SK-N-SH (cell line): Measurements from ENCODE around the gene PDE6B. TPM values are rescaled to one million over a fixed set of nuclear protein-coding genes. Genes with fewer than 3 reads are reported as not detected.

Source experiments
- CTCF ChIA-PET: fragments of 300-600, 350-600 bp; formaldehyde crosslinking; extraction: SDS; loops from one replicate; lab custom pipeline; 2021; lab: Yijun Ruan, JAX
- POLR2A ChIA-PET: fragments of 350-600 bp; sonication (Branson Sonifier 250); formaldehyde crosslinking; extraction: SDS; loops from one replicate; lab custom pipeline; 2020; ENCODE audit warnings: antibody characterized with exemption, inconsistent platforms; lab: Yijun Ruan, JAX
- DNase-seq: peaks from one replicate; pipeline ENCODE4 v3.0.0; 2012
- H2AFZ ChIP-seq: fragments of 200-600 bp; sonication (generic); 2 replicates; pipeline ENCODE4 v1.8.1; 2016; ENCODE audit warnings: antibody characterized with exemption, mild to moderate bottlenecking, low read depth
- H3F3A ChIP-seq: fragments of 200-600 bp; sonication (generic); replicated peaks from 2 replicates; pipeline ENCODE3; 2016; ENCODE audit warnings: antibody characterized with exemption, mild to moderate bottlenecking; ENCODE audit not compliant: insufficient read depth
- H3K27ac ChIP-seq, 2 experiments: fragments of 200-500 bp in 1 of 2; fragments of 200-600 bp in 1 of 2; sonication (Bioruptor generic) in 1 of 2; sonication (generic), shearing (Covaris generic) in 1 of 2; 2 replicates each; pipeline versions ENCODE4 v1.5.1 to v1.6.1; 2014 to 2016; ENCODE audit warnings: low read depth in 2 of 2, inconsistent platforms in 1 of 2, low read length in 1 of 2, mild to moderate bottlenecking in 1 of 2, mixed read lengths in 1 of 2
- H3K27me3 ChIP-seq: fragments of 200-600 bp; sonication (generic), shearing (Covaris generic); 2 replicates; pipeline ENCODE4 v1.6.1; 2016; ENCODE audit warnings: mixed run types; ENCODE audit not compliant: insufficient read depth
- H3K36me3 ChIP-seq, 2 experiments: fragments of 200-500 bp in 1 of 2; fragments of 200-600 bp in 1 of 2; sonication (Bioruptor generic) in 1 of 2; sonication (generic) in 1 of 2; replicated peaks in 1 of 2; 2 replicates each; pipeline versions ENCODE3 to v1.5.1; 2014 to 2016; ENCODE audit warnings: low read length in 1 of 2, mild to moderate bottlenecking in 1 of 2; ENCODE audit not compliant: insufficient read depth in 2 of 2, control insufficient read depth in 1 of 2
- H3K4me1 ChIP-seq, 2 experiments: fragments of 200-500 bp in 1 of 2; fragments of 200-600 bp in 1 of 2; sonication (Bioruptor generic) in 1 of 2; sonication (generic), shearing (Covaris generic) in 1 of 2; 2 replicates each; pipeline versions ENCODE4 v1.5.1 to v1.6.1; 2014 to 2016; ENCODE audit warnings: low read depth in 1 of 2, low read length in 1 of 2, mixed run types in 1 of 2; ENCODE audit not compliant: insufficient read depth in 2 of 2, control insufficient read depth in 1 of 2
- H3K4me2 ChIP-seq: fragments of 200-600 bp; sonication (generic), shearing (Covaris generic); 2 replicates; pipeline ENCODE4 v1.6.1; 2017; ENCODE audit warnings: mixed run types
- H3K4me3 ChIP-seq, 2 experiments: fragments of 200-500 bp in 1 of 2; fragments of 200-600 bp in 1 of 2; sonication (Bioruptor generic) in 1 of 2; sonication (generic), shearing (Covaris generic) in 1 of 2; 2 replicates each; pipeline versions ENCODE4 v1.5.1 to v1.8.1; 2014 to 2016; ENCODE audit warnings: low read depth in 2 of 2, inconsistent platforms in 1 of 2, low read length in 1 of 2, mild to moderate bottlenecking in 1 of 2, mixed read lengths in 1 of 2, moderate library complexity in 1 of 2
- H3K79me2 ChIP-seq: fragments of 200-600 bp; sonication (generic); 2 replicates; pipeline ENCODE4 v1.8.1; 2017; ENCODE audit warnings: mild to moderate bottlenecking; ENCODE audit not compliant: insufficient read depth
- H3K9ac ChIP-seq: fragments of 200-600 bp; sonication (generic); 2 replicates; pipeline ENCODE4 v1.6.1; 2017; ENCODE audit warnings: mixed run types
- H3K9me2 ChIP-seq: fragments of 200-600 bp; sonication (generic); 2 replicates; pipeline ENCODE4 v1.6.1; 2017; ENCODE audit warnings: mixed run types
- H3K9me3 ChIP-seq: fragments of 200-600 bp; sonication (generic); 2 replicates; pipeline ENCODE4 v1.6.1; 2017; ENCODE audit warnings: mixed run types, mild to moderate bottlenecking, moderate library complexity
- H4K20me1 ChIP-seq: fragments of 200-600 bp; sonication (generic); 2 replicates; pipeline ENCODE4 v1.6.1; 2017; ENCODE audit warnings: mild to moderate bottlenecking, mixed run types; ENCODE audit not compliant: insufficient read depth
- CHD2 ChIP-seq: fragments of 150-350 bp; IDR thresholded peaks from 2 replicates; pipeline ENCODE4 v1.6.1; 2018; ENCODE audit warnings: low read length; ENCODE audit not compliant: partially characterized antibody
- ELF1 ChIP-seq: IDR thresholded peaks from 2 replicates; pipeline ENCODE4 v1.4.0; 2012
- EP300 ChIP-seq, 2 experiments: IDR thresholded peaks; 2 replicates each; pipeline versions ENCODE4 v1.4.0 to v1.6.1; 2012; ENCODE audit warnings: borderline replicate concordance in 1 of 2, low read depth in 1 of 2, low read length in 1 of 2
- FOSL2 ChIP-seq: IDR thresholded peaks from 2 replicates; pipeline ENCODE4 v1.4.0; 2012; ENCODE audit warnings: low read depth, mild to moderate bottlenecking, moderate library complexity, borderline replicate concordance
- FOXJ3 ChIP-seq: sonication (generic); formaldehyde crosslinking; IDR thresholded peaks from 2 replicates; pipeline ENCODE4 v1.5.1; 2020; ENCODE audit warnings: mild to moderate bottlenecking, missing genetic modification reagents
- FOXM1 ChIP-seq: IDR thresholded peaks from 2 replicates; pipeline ENCODE4 v1.4.0; 2012; ENCODE audit warnings: low read depth, mild to moderate bottlenecking
- GABPA ChIP-seq: IDR thresholded peaks from 2 replicates; pipeline ENCODE4 v1.4.0; 2012; ENCODE audit warnings: low read depth, mild to moderate bottlenecking
- IRF3 ChIP-seq: fragments of 150-350 bp; IDR thresholded peaks from 2 replicates; pipeline ENCODE4 v1.6.1; 2016; ENCODE audit warnings: mild to moderate bottlenecking, low read depth, low read length
- MEF2A ChIP-seq: IDR thresholded peaks from 2 replicates; pipeline ENCODE4 v1.4.0; 2012; ENCODE audit warnings: low read depth, borderline replicate concordance
- MXI1 ChIP-seq: IDR thresholded peaks from 2 replicates; pipeline ENCODE4 v1.6.1; 2012; ENCODE audit warnings: mild to moderate bottlenecking, low read depth, low read length, improper control_type of control experiment
- NFIC ChIP-seq: IDR thresholded peaks from 2 replicates; pipeline ENCODE4 v1.4.0; 2012; ENCODE audit warnings: borderline replicate concordance
- NRF1 ChIP-seq: IDR thresholded peaks from 2 replicates; pipeline ENCODE4 v1.6.1; 2012; ENCODE audit warnings: low read depth, mild to moderate bottlenecking, low read length
- PBX3 ChIP-seq: IDR thresholded peaks from 2 replicates; pipeline ENCODE4; 2012
- POLR2AphosphoS5 ChIP-seq: IDR thresholded peaks from 2 replicates; pipeline ENCODE4 v1.6.1; 2012; ENCODE audit warnings: low read depth, low read length
- RAD21 ChIP-seq: IDR thresholded peaks from 2 replicates; pipeline ENCODE4 v1.6.1; 2012; ENCODE audit warnings: mild to moderate bottlenecking, low read length
- RCOR1 ChIP-seq: fragments of 150-350 bp; IDR thresholded peaks from 2 replicates; pipeline ENCODE4 v1.6.1; 2017; ENCODE audit warnings: antibody characterized with exemption, low read length
- RXRA ChIP-seq: IDR thresholded peaks from 2 replicates; pipeline ENCODE4 v1.4.0; 2012; ENCODE audit warnings: low read depth, mild to moderate bottlenecking, borderline replicate concordance
- SIN3A ChIP-seq: IDR thresholded peaks from 2 replicates; pipeline ENCODE4 v1.6.1; 2012; ENCODE audit warnings: low read depth, mild to moderate bottlenecking, low read length, moderate library complexity, borderline replicate concordance
- SMC3 ChIP-seq: IDR thresholded peaks from 2 replicates; pipeline ENCODE4 v1.6.1; 2012; ENCODE audit warnings: low read depth, low read length, improper control_type of control experiment
- TEAD4 ChIP-seq: IDR thresholded peaks from 2 replicates; pipeline ENCODE4 v1.4.0; 2012; ENCODE audit warnings: mild to moderate bottlenecking, borderline replicate concordance; ENCODE audit not compliant: insufficient read depth
- YY1 ChIP-seq: IDR thresholded peaks from 2 replicates; pipeline ENCODE4 v1.4.0; 2012; ENCODE audit warnings: low read depth, mild to moderate bottlenecking
- whole genome bisulfite sequencing: methylation state at CpG from one replicate; pipeline ENCODE4 v1.1.6; 2017; ENCODE audit warnings: low lambda C conversion rate; 5-methylcytosine and 5-hydroxymethylcytosine counted together
- polyA plus RNA-seq, 3 experiments: library from polyadenylated mRNA; depleted of rRNA; stranded (reverse); fragments of >200 nt; gene quantifications; 2 replicates each; pipeline ENCODE4 v1.2.3, GENCODE V29; 2012
- TF ChIP-seq, protein P1 (sequence below): IDR thresholded peaks from 2 replicates; pipeline ENCODE4 v1.6.1; 2012; ENCODE audit warnings: mild to moderate bottlenecking, low read depth, low read length, moderate library complexity

PDE6B gene
- polyA plus RNA-seq, 1 of the 3 experiments (the other 2 are of a cell fraction), result 1.2 TPM

DNA sequence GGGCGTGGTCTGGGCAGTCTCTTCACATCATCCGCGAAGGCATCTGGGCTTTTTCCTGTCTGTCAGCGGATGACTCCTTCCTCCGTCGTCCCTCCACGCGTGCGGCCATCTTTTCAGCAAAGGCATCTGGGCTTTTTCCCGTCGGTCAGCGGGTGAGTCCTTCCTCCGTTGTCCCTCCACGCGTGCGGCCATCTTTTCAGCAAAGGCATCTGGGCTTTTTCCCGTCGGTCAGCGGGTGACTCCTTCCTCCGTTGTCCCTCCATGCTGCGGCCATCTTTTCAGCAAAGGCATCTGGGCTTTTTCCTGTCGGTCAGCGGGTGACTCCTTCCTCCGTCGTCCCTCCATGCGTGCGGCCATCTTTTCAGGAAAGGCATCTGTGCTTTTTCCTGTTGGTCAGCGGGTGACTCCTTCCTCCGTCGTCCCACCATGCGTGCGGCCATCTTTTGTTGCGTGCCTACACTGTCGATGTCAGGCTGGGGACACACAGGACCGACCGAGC, 37.0 kb upstream of the PDE6B start:
- DNase-seq, result no peak
- no peaks in the 10 kb centered on the region for H3F3A ChIP-seq
- no peaks in the 10 kb centered on the region for H3K9me3 ChIP-seq
- H3K4me3 ChIP-seq, result no peak overlapping the region
- no peaks in the 10 kb centered on the region for H4K20me1 ChIP-seq
- ChIA-PET POLR2A (no interaction called here), CTCF (no interaction called here)
- H3K36me3 ChIP-seq, result no peaks in the 10 kb centered on the region
- no peak for TF ChIP-seq NFIC
- no peak for TF ChIP-seq FOXM1
- TF ChIP-seq SIN3A, result no peak
- TF ChIP-seq NRF1, result no peak
- TF ChIP-seq MXI1, result no peak
- TF ChIP-seq POLR2AphosphoS5, result no peak
- TF ChIP-seq RXRA, result no peak
- TF ChIP-seq TEAD4, result no peak
- no peak for TF ChIP-seq SMC3
- no peak for TF ChIP-seq YY1
- TF ChIP-seq EP300 (IDR thresholded peaks at IDR 0.05; ENCODE audit: borderline replicate concordance in 1 of 2, low read depth in 1 of 2, low read length in 1 of 2), result no peak
- no peaks in the 10 kb centered on the region for H3K9me2 ChIP-seq
- no peak overlapping the region for H3K4me2 ChIP-seq
- no peaks in the 10 kb centered on the region for H3K4me1 ChIP-seq
- H3K27me3 ChIP-seq, result peaks cover 9% of the 10 kb centered on the region; the same call in 1 of the 2 replicates
- no peak overlapping the region for H3K9ac ChIP-seq
- H3K79me2 ChIP-seq, result no peaks in the 10 kb centered on the region
- no peak overlapping the region for H3K27ac ChIP-seq
- WGBS, result 70% methylated on average over 36 of the region's 36 CpGs
- H2AFZ ChIP-seq, result no peak overlapping the region

DNA sequence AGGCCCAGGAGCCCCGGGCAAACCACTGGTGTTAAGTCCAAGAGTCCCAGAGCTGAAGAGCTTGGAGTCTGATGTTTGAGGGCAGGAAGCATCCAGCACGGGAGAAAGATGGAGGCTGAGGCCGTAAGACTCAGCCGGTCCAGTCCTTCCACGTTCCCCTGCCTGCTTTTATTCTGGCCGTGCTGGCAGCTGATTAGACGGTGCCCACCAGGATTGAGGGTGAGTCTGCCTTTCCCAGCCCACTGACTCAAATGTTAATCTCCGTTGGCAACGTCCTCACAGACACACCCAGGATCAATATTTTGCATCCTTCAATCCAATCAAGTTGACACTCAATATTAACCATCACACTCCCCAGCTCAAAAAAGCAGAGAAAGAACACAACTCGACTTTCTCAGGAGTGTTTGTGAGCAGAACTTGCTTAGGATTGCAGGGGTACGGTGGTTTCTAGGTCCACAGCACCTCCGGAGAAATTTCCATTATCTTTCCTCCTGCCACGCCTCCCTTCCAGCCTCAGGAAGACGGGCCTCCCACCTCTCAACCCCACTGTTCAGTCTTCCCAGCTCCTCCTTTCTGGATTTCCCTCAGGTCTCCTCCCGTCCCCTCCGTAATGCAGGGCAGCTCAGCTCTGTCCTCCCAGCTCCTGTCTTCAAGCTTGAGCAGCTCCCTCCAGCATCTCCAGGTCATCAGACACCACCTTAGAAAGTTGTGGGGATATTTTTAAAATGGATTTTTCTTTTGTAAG, 36.0 kb upstream of the PDE6B start:
- WGBS, result 32% methylated on average over 15 of the region's 16 CpGs
- Histone ChIP-seq H3K4me1 (no peaks in the 10 kb centered on the region), H3K9ac (no peak overlapping the region), H3K9me2 (no peaks in the 10 kb centered on the region), H3K27ac (no peak overlapping the region), H3K4me2 (no peak overlapping the region), H3K4me3 (no peak overlapping the region)
- POLR2A ChIA-PET, result no interaction called here
- no peak for DNase-seq
- TF ChIP-seq PBX3 (no peak), NFIC (no peak), POLR2AphosphoS5 (no peak), TEAD4 (no peak), NRF1 (no peak), CHD2 (no peak), MXI1 (no peak), ELF1 (no peak), MEF2A (no peak), SIN3A (no peak), FOSL2 (no peak), RCOR1 (no peak), FOXJ3 (CRISPR knock-in tag) (no peak), GABPA (no peak), RAD21 (no peak), YY1 (no peak), IRF3 (no peak)
- TF ChIP-seq, protein P1, sequence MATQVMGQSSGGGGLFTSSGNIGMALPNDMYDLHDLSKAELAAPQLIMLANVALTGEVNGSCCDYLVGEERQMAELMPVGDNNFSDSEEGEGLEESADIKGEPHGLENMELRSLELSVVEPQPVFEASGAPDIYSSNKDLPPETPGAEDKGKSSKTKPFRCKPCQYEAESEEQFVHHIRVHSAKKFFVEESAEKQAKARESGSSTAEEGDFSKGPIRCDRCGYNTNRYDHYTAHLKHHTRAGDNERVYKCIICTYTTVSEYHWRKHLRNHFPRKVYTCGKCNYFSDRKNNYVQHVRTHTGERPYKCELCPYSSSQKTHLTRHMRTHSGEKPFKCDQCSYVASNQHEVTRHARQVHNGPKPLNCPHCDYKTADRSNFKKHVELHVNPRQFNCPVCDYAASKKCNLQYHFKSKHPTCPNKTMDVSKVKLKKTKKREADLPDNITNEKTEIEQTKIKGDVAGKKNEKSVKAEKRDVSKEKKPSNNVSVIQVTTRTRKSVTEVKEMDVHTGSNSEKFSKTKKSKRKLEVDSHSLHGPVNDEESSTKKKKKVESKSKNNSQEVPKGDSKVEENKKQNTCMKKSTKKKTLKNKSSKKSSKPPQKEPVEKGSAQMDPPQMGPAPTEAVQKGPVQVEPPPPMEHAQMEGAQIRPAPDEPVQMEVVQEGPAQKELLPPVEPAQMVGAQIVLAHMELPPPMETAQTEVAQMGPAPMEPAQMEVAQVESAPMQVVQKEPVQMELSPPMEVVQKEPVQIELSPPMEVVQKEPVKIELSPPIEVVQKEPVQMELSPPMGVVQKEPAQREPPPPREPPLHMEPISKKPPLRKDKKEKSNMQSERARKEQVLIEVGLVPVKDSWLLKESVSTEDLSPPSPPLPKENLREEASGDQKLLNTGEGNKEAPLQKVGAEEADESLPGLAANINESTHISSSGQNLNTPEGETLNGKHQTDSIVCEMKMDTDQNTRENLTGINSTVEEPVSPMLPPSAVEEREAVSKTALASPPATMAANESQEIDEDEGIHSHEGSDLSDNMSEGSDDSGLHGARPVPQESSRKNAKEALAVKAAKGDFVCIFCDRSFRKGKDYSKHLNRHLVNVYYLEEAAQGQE, result no peak
- TF ChIP-seq, all 33 proteins: peak for 0
- Histone ChIP-seq H4K20me1 (no peaks in the 10 kb centered on the region), H3K36me3 (no peaks in the 10 kb centered on the region), H2AFZ (no peak overlapping the region), H3F3A (no peaks in the 10 kb centered on the region), H3K27me3 (peaks cover 9% of the 10 kb centered on the region; the same call in 1 of the 2 replicates), H3K79me2 (no peaks in the 10 kb centered on the region), H3K9me3 (no peaks in the 10 kb centered on the region)
- CTCF ChIA-PET, result interaction anchor here (0.6 to 1.2 kb wide), 2 partner anchors 14 to 582 kb away, joined by 3 to 5 read pairs; no protein-coding TSS in a partner anchor
